Loucy (cell line): ENCODE results near the gene TOP3B.

ENCODE experiments used
- EZH2phosphoT487 ChIP-seq: fragments of 200-600 bp; IDR thresholded peaks from 2 replicates; pipeline ENCODE4 v1.6.1; 2018; ENCODE audit warnings: antibody characterized with exemption, mild to moderate bottlenecking, moderate library complexity, borderline replicate concordance
- TF ChIP-seq, protein P1 (sequence below): fragments of 200-600 bp; sonication (generic); conservative IDR thresholded peaks from 2 replicates; pipeline ENCODE4 v1.5.1; 2014; ENCODE audit warnings: mild to moderate bottlenecking, antibody characterized with exemption, low read length

DNA sequence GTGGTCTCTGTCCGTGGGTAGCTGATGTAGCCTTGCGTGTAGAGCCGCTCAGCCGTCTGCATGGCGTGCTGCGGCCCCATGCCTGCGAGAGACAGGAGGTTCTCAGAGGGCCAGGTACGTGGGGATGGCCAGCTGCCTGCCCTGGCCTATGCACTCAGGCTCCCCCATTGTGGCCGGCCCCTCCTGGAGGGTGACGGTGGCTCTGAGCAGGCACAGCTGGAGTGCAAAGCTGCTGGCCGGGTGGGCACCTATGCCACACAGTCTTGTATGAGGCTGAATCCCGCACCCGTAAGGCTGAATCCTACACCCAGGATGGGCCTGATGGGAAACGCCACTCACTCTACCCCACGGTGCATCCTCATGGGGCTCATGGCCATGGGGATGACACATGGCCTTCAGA, 18.4 kb downstream of the TOP3B start:
- TF ChIP-seq, protein P1, sequence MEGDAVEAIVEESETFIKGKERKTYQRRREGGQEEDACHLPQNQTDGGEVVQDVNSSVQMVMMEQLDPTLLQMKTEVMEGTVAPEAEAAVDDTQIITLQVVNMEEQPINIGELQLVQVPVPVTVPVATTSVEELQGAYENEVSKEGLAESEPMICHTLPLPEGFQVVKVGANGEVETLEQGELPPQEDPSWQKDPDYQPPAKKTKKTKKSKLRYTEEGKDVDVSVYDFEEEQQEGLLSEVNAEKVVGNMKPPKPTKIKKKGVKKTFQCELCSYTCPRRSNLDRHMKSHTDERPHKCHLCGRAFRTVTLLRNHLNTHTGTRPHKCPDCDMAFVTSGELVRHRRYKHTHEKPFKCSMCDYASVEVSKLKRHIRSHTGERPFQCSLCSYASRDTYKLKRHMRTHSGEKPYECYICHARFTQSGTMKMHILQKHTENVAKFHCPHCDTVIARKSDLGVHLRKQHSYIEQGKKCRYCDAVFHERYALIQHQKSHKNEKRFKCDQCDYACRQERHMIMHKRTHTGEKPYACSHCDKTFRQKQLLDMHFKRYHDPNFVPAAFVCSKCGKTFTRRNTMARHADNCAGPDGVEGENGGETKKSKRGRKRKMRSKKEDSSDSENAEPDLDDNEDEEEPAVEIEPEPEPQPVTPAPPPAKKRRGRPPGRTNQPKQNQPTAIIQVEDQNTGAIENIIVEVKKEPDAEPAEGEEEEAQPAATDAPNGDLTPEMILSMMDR = no peak
- TF ChIP-seq EZH2phosphoT487 = no peak
